GM19463 (cell line): ENCODE measurements around the gene ALDH3B2.
"Not testable (repeated sequence)": the region's sequence is repeated elsewhere in the genome, so short reads cannot be mapped to it uniquely, and the experiment has no call there.

Experiments
- ATAC-seq: cut with Tn5 transposase; IDR thresholded peaks from one replicate; pipeline ENCODE4 v1.9.1; 2021; ENCODE audit warnings: mild to moderate bottlenecking, moderate library complexity; ENCODE audit not compliant: unreplicated experiment

The ALDH3B2 gene

GRCh38 chr11:67662835-67663531 lies 11.4 kb downstream of the ALDH3B2 start:
- ATAC-seq = no peak

GRCh38 chr11:67662142-67662834 lies 12.1 kb downstream of the ALDH3B2 start:
- no peak for ATAC-seq

GRCh38 chr11:67660752-67661151 lies 13.7 kb downstream of the ALDH3B2 start:
- not testable (repeated sequence) for ATAC-seq

GRCh38 chr11:67659651-67660165 lies 14.7 kb downstream of the ALDH3B2 start:
- not testable (repeated sequence) for ATAC-seq

GRCh38 chr11:67657300-67657699 lies 17.1 kb downstream of the ALDH3B2 start:
- ATAC-seq = no peak

GRCh38 chr11:67656278-67656922 lies 18.0 kb downstream of the ALDH3B2 start:
- no peak for ATAC-seq

GRCh38 chr11:67654225-67654624 lies 20.2 kb downstream of the ALDH3B2 start:
- no peak for ATAC-seq

GRCh38 chr11:67652965-67653845 lies 21.2 kb downstream of the ALDH3B2 start:
- no peak for ATAC-seq

GRCh38 chr11:67651976-67652781 lies 22.2 kb downstream of the ALDH3B2 start:
- ATAC-seq = no peak

GRCh38 chr11:67649634-67650510 lies 24.6 kb downstream of the ALDH3B2 start:
- no peak for ATAC-seq

GRCh38 chr11:67648796-67649613 lies 25.4 kb downstream of the ALDH3B2 start:
- ATAC-seq = no peak

- peak; percentile 79 for ATAC-seq
Observed at GRCh38 chr11:67648140-67648795, 26.2 kb downstream of the ALDH3B2 start.

GRCh38 chr11:67647471-67647870 lies 27.0 kb downstream of the ALDH3B2 start:
- no peak for ATAC-seq

GRCh38 chr11:67646535-67647336 lies 27.7 kb downstream of the ALDH3B2 start:
- no peak for ATAC-seq

- no peak for ATAC-seq
Observed at GRCh38 chr11:67645521-67646461, 28.6 kb downstream of the ALDH3B2 start.
